K562 (cell line): Measurements from ENCODE around the gene GALNT9.

Source experiments
- CTCF ChIP-seq, 3 experiments: IDR thresholded peaks in 2 of 3; conservative IDR thresholded peaks in 1 of 3; 2 replicates each; pipeline ENCODE4 v1.5.1; 2011 to 2012; ENCODE audit warnings: low read length in 3 of 3, mild to moderate bottlenecking in 3 of 3, control low read depth in 2 of 3, improper control_type of control experiment in 1 of 3, inconsistent platforms in 1 of 3, low read depth in 1 of 3, mixed read lengths in 1 of 3, moderate library complexity in 1 of 3; ENCODE audit not compliant: insufficient read depth in 2 of 3
- EZH2 ChIP-seq: IDR thresholded peaks from 2 replicates; pipeline ENCODE4 v1.6.1; 2012; ENCODE audit warnings: low read depth, mild to moderate bottlenecking, inconsistent platforms, low read length, borderline replicate concordance

- TF ChIP-seq CTCF (IDR thresholded peaks at IDR 0.05 in 2 of 3, conservative IDR thresholded peaks at IDR 0.05 in 1 of 3; ENCODE audit: insufficient read depth in 2 of 3, low read depth in 1 of 3, low read length in 3 of 3) = no peak
- TF ChIP-seq EZH2 = no peak
Observed at GRCh38 chr12:132191715-132192553, 137.5 kb downstream of the GALNT9 start.
